Lower leg skin (tissue), 3 donors: Measurements from ENCODE around the gene RAB11FIP3.

Source experiments
- CTCF ChIP-seq, 3 donors: fragments of 450-650 bp; IDR thresholded peaks; one replicate each; pipeline ENCODE4 v1.5.1; 2016; ENCODE audit warnings: antibody characterized with exemption in 3 of 3, mild to moderate bottlenecking in 3 of 3, moderate library complexity in 2 of 3
- POLR2A ChIP-seq, 2 donors: fragments of 450-650 bp; IDR thresholded peaks; one replicate each; pipeline ENCODE4 v1.6.1; 2016 to 2017; ENCODE audit warnings: antibody characterized with exemption in 2 of 2, mild to moderate bottlenecking in 1 of 2, moderate library complexity in 1 of 2

GRCh38 chr16:450785-451512 is 25.5 kb downstream of the RAB11FIP3 start:
- TF ChIP-seq CTCF (IDR thresholded peaks at IDR 0.05) = no peak
- no peak for TF ChIP-seq POLR2A (IDR thresholded peaks at IDR 0.05)
